GM23338 (cell line): ENCODE data around the gene GALM. TPM values are rescaled to one million over a fixed set of nuclear protein-coding genes. Genes with fewer than 3 reads are reported as not detected.

Experiments used
- ATAC-seq: fragments of 200-7000 bp; cut with Tn5 transposase; 3 replicates; pipeline ENCODE4 v1.9.1; 2020
- DNase-seq: peaks from one replicate; pipeline ENCODE4 v3.0.0-alpha.2; 2015; ENCODE audit warnings: low spot score
- H2AFZ ChIP-seq: fragments of 200-600 bp; sonication (generic); 2 replicates; pipeline ENCODE4 v1.8.0; 2016; ENCODE audit warnings: antibody characterized with exemption, mild to moderate bottlenecking, moderate library complexity
- H3F3A ChIP-seq: fragments of 200-600 bp; sonication (generic); replicated peaks from 2 replicates; pipeline ENCODE4 v1.8.0; 2017; ENCODE audit warnings: antibody characterized with exemption, mixed run types, low read depth
- H3K27ac ChIP-seq: fragments of 200-600 bp; sonication (generic); 2 replicates; pipeline ENCODE4 v1.6.1; 2016; ENCODE audit warnings: low read depth
- H3K27me3 ChIP-seq: fragments of 200-600 bp; sonication (generic); 2 replicates; pipeline ENCODE4 v1.8.0; 2016; ENCODE audit warnings: mild to moderate bottlenecking, mixed run types, moderate library complexity; ENCODE audit not compliant: insufficient read depth
- H3K36me3 ChIP-seq: fragments of 200-600 bp; sonication (generic); 2 replicates; pipeline ENCODE4 v1.8.0; 2016; ENCODE audit warnings: mild to moderate bottlenecking; ENCODE audit not compliant: insufficient read depth
- H3K4me1 ChIP-seq: fragments of 200-600 bp; sonication (generic); 2 replicates; pipeline ENCODE4 v1.8.0; 2016; ENCODE audit warnings: mild to moderate bottlenecking, moderate library complexity; ENCODE audit not compliant: insufficient read depth
- H3K4me2 ChIP-seq: fragments of 200-600 bp; sonication (generic); 2 replicates; pipeline ENCODE4 v1.7.1; 2017; ENCODE audit warnings: mixed run types
- H3K4me3 ChIP-seq: fragments of 200-600 bp; sonication (generic); 2 replicates; pipeline ENCODE4 v1.6.1; 2016; ENCODE audit warnings: mixed run types
- H3K79me2 ChIP-seq: fragments of 200-600 bp; sonication (generic); replicated peaks from 2 replicates; pipeline ENCODE4 v1.8.0; 2017; ENCODE audit warnings: mild to moderate bottlenecking; ENCODE audit not compliant: insufficient read depth
- H3K9me2 ChIP-seq: fragments of 200-600 bp; sonication (generic); 2 replicates; pipeline ENCODE4 v1.8.0; 2017; ENCODE audit not compliant: insufficient read depth
- H4K20me1 ChIP-seq: fragments of 200-600 bp; sonication (generic); replicated peaks from 2 replicates; pipeline ENCODE4 v1.8.0; 2017; ENCODE audit warnings: mild to moderate bottlenecking; ENCODE audit not compliant: insufficient read depth
- H3K27ac Mint-ChIP-seq: 2 replicates; pipeline ENCODE4 v1.8.0; 2020; ENCODE audit warnings: inconsistent platforms, mild to moderate bottlenecking, moderate library complexity, mixed read lengths
- H3K27me3 Mint-ChIP-seq: 3 replicates; pipeline ENCODE4 v1.8.0; 2022; ENCODE audit warnings: low read depth, mild to moderate bottlenecking, moderate library complexity, mixed read lengths, inconsistent platforms; ENCODE audit not compliant: insufficient read depth, poor library complexity
- H3K36me3 Mint-ChIP-seq: 3 replicates; pipeline ENCODE4 v1.8.0; 2021; ENCODE audit warnings: low read depth, mild to moderate bottlenecking, inconsistent platforms, moderate library complexity, mixed read lengths
- H3K4me1 Mint-ChIP-seq: 3 replicates; pipeline ENCODE4 v1.8.0; 2020; ENCODE audit warnings: mild to moderate bottlenecking, inconsistent platforms, mixed read lengths
- H3K4me3 Mint-ChIP-seq: 3 replicates; pipeline ENCODE4 v1.8.0; 2021; ENCODE audit warnings: moderate library complexity, mild to moderate bottlenecking, inconsistent platforms, mixed read lengths
- H3K9me3 Mint-ChIP-seq: 3 replicates; pipeline ENCODE4 v1.8.0; 2020; ENCODE audit warnings: moderate library complexity, mild to moderate bottlenecking, inconsistent platforms, mixed read lengths
- CREB1 ChIP-seq: fragments of 250-450 bp; sonication (Bioruptor Pico); IDR thresholded peaks from 2 replicates; pipeline ENCODE4 v1.5.0; 2020; ENCODE audit warnings: low read depth, mild to moderate bottlenecking, moderate library complexity
- EZH2 ChIP-seq: fragments of 200-600 bp; sonication (generic); IDR thresholded peaks from one replicate; pipeline ENCODE4 v1.8.0; 2017; ENCODE audit warnings: antibody characterized with exemption, mild to moderate bottlenecking, low read depth; ENCODE audit not compliant: unreplicated experiment
- EZH2phosphoT487 ChIP-seq: fragments of 200-600 bp; sonication (generic); IDR thresholded peaks from one replicate; pipeline ENCODE4 v1.8.1; 2018; ENCODE audit warnings: antibody characterized with exemption; ENCODE audit not compliant: unreplicated experiment
- JUNB ChIP-seq: IDR thresholded peaks from one replicate; pipeline ENCODE4 v1.6.1; 2016; ENCODE audit warnings: antibody characterized with exemption; ENCODE audit not compliant: unreplicated experiment
- NANOG ChIP-seq: IDR thresholded peaks from 2 replicates; pipeline ENCODE4 v1.6.1; 2016; ENCODE audit warnings: antibody characterized with exemption, borderline replicate concordance
- ZNF331 ChIP-seq: fragments of 250-450 bp; sonication (Bioruptor Pico); IDR thresholded peaks from 2 replicates; pipeline ENCODE4 v1.5.0; 2020; ENCODE audit warnings: low read depth, mild to moderate bottlenecking, moderate library complexity
- polyA plus RNA-seq: library from polyadenylated mRNA; unstranded; fragments of >200 nt; fragmentation: Nextera tagmentation; extraction: Ambion mirVana; gene quantifications from 2 replicates; pipeline ENCODE4 v1.2.1, GENCODE V29; 2016
- total RNA-seq: library from RNA; depleted of rRNA; stranded (reverse); fragments of >200 nt; shearing (Covaris generic); gene quantifications from 2 replicates; pipeline ENCODE4 v1.2.3, GENCODE V29; 2014
- TF ChIP-seq, protein P1 (sequence below): fragments of 250-450 bp; sonication (Bioruptor Pico); IDR thresholded peaks from 2 replicates; pipeline ENCODE4 v1.5.0; 2020; ENCODE audit warnings: mild to moderate bottlenecking, moderate library complexity

Gene GALM
- total and polyA plus RNA-seq, 2 experiments from 2014 or later: 9.3 to 21.6 TPM

DNA sequence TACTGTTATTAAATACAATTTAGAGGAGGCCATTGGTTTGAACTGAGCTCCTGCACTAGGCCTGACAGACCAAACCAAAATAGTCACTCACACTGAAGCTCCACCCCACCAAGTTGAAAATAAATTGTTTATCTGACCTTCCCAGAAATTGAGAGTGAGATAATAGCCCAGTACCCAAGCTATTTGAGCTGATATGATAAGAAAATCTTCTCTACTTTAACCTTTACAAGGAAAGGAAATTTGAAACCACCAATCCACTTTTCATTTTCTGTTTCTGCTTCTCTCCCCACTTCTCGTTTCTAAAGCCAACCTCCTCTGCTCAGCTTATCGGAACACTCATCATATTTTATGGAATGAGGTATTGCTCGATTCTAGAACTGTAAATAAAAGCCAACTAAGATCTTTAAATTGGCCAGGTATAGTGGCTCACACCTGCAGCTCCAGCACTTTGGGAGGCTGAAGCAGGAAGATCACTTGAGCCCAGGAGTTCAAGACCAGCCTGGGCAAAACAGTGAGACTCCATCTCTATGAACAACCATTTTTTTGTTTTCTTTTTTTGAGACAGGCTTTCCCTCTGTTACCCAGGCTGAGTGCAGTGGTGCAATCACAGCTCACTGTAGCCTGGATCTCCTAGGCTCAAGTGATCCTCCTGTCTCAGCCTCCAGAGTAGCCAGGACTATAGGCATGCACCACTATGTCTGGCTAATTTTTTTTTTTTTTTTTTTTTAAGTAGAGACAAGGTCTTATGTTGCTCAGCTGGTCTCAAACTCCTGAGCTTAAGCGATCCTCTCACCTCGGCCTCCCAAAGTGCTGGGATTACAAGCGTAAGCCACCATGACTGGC lies 13.3 kb upstream of the GALM start:
- ATAC-seq (no peak), DNase-seq (no peak)
- no peaks in the 10 kb centered on the region for H3K79me2 ChIP-seq
- H3K27ac ChIP-seq: no peak overlapping the region
- H3K4me1 ChIP-seq: no peaks in the 10 kb centered on the region
- no peak for TF ChIP-seq CREB1 (CRISPR knock-in tag)
- TF ChIP-seq, protein P1, sequence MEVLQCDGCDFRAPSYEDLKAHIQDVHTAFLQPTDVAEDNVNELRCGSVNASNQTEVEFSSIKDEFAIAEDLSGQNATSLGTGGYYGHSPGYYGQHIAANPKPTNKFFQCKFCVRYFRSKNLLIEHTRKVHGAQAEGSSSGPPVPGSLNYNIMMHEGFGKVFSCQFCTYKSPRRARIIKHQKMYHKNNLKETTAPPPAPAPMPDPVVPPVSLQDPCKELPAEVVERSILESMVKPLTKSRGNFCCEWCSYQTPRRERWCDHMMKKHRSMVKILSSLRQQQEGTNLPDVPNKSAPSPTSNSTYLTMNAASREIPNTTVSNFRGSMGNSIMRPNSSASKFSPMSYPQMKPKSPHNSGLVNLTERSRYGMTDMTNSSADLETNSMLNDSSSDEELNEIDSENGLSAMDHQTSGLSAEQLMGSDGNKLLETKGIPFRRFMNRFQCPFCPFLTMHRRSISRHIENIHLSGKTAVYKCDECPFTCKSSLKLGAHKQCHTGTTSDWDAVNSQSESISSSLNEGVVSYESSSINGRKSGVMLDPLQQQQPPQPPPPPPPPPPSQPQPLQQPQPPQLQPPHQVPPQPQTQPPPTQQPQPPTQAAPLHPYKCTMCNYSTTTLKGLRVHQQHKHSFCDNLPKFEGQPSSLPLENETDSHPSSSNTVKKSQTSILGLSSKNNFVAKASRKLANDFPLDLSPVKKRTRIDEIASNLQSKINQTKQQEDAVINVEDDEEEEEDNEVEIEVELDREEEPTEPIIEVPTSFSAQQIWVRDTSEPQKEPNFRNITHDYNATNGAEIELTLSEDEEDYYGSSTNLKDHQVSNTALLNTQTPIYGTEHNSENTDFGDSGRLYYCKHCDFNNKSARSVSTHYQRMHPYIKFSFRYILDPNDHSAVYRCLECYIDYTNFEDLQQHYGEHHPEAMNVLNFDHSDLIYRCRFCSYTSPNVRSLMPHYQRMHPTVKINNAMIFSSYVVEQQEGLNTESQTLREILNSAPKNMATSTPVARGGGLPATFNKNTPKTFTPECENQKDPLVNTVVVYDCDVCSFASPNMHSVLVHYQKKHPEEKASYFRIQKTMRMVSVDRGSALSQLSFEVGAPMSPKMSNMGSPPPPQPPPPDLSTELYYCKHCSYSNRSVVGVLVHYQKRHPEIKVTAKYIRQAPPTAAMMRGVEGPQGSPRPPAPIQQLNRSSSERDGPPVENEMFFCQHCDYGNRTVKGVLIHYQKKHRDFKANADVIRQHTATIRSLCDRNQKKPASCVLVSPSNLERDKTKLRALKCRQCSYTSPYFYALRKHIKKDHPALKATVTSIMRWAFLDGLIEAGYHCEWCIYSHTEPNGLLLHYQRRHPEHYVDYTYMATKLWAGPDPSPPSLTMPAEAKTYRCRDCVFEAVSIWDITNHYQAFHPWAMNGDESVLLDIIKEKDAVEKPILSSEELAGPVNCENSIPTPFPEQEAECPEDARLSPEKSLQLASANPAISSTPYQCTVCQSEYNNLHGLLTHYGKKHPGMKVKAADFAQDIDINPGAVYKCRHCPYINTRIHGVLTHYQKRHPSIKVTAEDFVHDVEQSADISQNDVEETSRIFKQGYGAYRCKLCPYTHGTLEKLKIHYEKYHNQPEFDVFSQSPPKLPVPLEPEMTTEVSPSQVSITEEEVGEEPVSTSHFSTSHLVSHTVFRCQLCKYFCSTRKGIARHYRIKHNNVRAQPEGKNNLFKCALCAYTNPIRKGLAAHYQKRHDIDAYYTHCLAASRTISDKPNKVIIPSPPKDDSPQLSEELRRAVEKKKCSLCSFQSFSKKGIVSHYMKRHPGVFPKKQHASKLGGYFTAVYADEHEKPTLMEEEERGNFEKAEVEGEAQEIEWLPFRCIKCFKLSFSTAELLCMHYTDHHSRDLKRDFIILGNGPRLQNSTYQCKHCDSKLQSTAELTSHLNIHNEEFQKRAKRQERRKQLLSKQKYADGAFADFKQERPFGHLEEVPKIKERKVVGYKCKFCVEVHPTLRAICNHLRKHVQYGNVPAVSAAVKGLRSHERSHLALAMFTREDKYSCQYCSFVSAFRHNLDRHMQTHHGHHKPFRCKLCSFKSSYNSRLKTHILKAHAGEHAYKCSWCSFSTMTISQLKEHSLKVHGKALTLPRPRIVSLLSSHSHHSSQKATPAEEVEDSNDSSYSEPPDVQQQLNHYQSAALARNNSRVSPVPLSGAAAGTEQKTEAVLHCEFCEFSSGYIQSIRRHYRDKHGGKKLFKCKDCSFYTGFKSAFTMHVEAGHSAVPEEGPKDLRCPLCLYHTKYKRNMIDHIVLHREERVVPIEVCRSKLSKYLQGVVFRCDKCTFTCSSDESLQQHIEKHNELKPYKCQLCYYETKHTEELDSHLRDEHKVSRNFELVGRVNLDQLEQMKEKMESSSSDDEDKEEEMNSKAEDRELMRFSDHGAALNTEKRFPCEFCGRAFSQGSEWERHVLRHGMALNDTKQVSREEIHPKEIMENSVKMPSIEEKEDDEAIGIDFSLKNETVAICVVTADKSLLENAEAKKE (CRISPR knock-in tag): no peak
- no peak for TF ChIP-seq EZH2phosphoT487
- no peak for TF ChIP-seq ZNF331 (CRISPR knock-in tag)
- TF ChIP-seq JUNB: no peak
- TF ChIP-seq EZH2: no peak
- no peak for TF ChIP-seq NANOG
- Mint-ChIP-seq H3K4me1 (no peaks in the 10 kb centered on the region), H3K36me3 (no peaks in the 10 kb centered on the region), H3K27me3 (peaks cover 3% of the 10 kb centered on the region), H3K27ac (no peak overlapping the region), H3K4me3 (no peak overlapping the region), H3K9me3 (no peaks in the 10 kb centered on the region)
- 0 out of 2 replicates have a peak, but pooled peaks cover 6% of the 10 kb centered on the region for H3K9me2 ChIP-seq
- H3K4me2 ChIP-seq: no peak overlapping the region
- no peaks in the 10 kb centered on the region for H3K36me3 ChIP-seq
- H3K4me3 ChIP-seq: no peak overlapping the region
- H2AFZ ChIP-seq: no peak overlapping the region
- H3K27me3 ChIP-seq: no peaks in the 10 kb centered on the region
- no peaks in the 10 kb centered on the region for H3F3A ChIP-seq
- no peaks in the 10 kb centered on the region for H4K20me1 ChIP-seq
